Osteoblast (primary cell): ENCODE measurements around the gene LYSMD4. TPM values are rescaled to one million over a fixed set of nuclear protein-coding genes. Genes with fewer than 3 reads are reported as not detected.

Source experiments
- DNase-seq: peaks from one replicate; pipeline ENCODE4 v3.0.0; 2011; ENCODE audit warnings: low spot score, mixed read lengths; ENCODE audit not compliant: insufficient read length; ENCODE audit errors: missing footprints
- H2AFZ ChIP-seq: 2 replicates; pipeline ENCODE4 v1.6.0; 2011; ENCODE audit warnings: mild to moderate bottlenecking, low read length
- H3K27ac ChIP-seq: 2 replicates; pipeline ENCODE4 v1.5.1; 2011; ENCODE audit warnings: mild to moderate bottlenecking, low read depth, low read length, moderate library complexity
- H3K27me3 ChIP-seq: 2 replicates; pipeline ENCODE4 v1.6.0; 2012; ENCODE audit warnings: mild to moderate bottlenecking, control low read depth, inconsistent platforms, low read length, moderate library complexity; ENCODE audit not compliant: insufficient read depth
- H3K36me3 ChIP-seq: 2 replicates; pipeline ENCODE4 v1.5.1; 2011; ENCODE audit warnings: mild to moderate bottlenecking, low read length, control low read depth, moderate library complexity; ENCODE audit not compliant: insufficient read depth
- H3K4me1 ChIP-seq: 2 replicates; pipeline ENCODE4 v1.5.1; 2011; ENCODE audit warnings: mild to moderate bottlenecking, low read length, control low read depth, moderate library complexity; ENCODE audit not compliant: insufficient read depth
- H3K4me2 ChIP-seq: 2 replicates; pipeline ENCODE4 v1.6.0; 2011; ENCODE audit warnings: mild to moderate bottlenecking, low read length; ENCODE audit not compliant: insufficient read depth
- H3K4me3 ChIP-seq: fragments of 200-600 bp; sonication (generic); 3 replicates; pipeline ENCODE4 v1.5.1; 2012; ENCODE audit warnings: mild to moderate bottlenecking, low read length, inconsistent platforms; ENCODE audit not compliant: insufficient read depth
- H3K79me2 ChIP-seq: 2 replicates; pipeline ENCODE4 v1.6.0; 2012; ENCODE audit warnings: mild to moderate bottlenecking, low read length, control low read depth, inconsistent platforms; ENCODE audit not compliant: insufficient read depth
- H3K9me3 ChIP-seq: 2 replicates; pipeline ENCODE4 v1.5.1; 2011; ENCODE audit warnings: low read depth, low read length, control low read depth
- H4K20me1 ChIP-seq: 2 replicates; pipeline ENCODE4 v1.6.0; 2012; ENCODE audit warnings: mild to moderate bottlenecking, low read length, control low read depth; ENCODE audit not compliant: insufficient read depth
- total RNA-seq: library from RNA; depleted of rRNA; stranded (reverse); fragments of >200 nt; gene quantifications from 2 replicates; pipeline ENCODE4 v1.2.3, GENCODE V29; 2012
- TF ChIP-seq, protein P1 (sequence below): IDR thresholded peaks from 2 replicates; pipeline ENCODE4 v1.5.1; 2011; ENCODE audit warnings: mild to moderate bottlenecking, low read depth, low read length, moderate library complexity; ENCODE audit errors: extremely low read depth

Gene LYSMD4
- total RNA-seq, 1 donor, result 8.7 TPM

DNA sequence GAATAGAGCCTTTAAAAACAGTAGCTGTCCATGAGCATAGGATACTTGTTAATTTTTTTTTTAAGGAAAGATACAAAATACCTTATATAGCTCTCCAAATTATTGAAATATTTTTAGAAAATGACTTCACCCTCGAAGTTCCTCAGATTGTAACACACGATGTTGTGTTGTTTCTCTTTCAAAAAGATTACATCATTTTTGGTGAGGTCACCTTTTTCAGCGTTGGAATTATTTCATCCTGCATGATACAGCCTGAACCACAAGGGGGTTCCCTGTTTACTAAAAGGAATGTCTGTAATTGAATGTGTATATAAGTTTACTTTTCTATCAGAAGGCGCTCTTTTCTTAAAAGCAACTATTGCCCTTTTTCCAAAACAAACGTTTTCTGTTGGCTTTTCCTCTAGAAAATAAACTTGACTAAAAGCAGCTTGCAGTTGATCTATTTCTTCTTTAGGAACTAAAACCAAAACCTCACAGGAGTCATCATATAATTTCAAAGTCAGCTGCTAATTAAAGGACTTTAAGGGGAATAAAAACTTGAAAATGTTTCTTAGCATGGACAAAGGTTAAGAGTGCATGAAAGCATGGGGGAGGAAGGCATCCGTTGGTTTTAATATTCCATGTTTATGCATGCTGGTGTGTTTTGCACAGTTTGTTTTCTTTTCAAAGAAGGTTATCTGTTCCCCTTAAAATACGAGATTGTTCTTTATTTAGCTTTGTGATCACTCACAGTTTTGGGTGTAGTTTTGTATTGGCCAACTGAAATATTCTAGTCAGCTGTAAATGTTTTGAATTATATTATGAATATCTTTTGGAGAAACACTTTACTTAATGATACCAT is 29.4 kb downstream of the LYSMD4 start:
- Histone ChIP-seq H2AFZ (no peak overlapping the region), H3K4me1 (peaks cover 38% of the 10 kb centered on the region)

DNA sequence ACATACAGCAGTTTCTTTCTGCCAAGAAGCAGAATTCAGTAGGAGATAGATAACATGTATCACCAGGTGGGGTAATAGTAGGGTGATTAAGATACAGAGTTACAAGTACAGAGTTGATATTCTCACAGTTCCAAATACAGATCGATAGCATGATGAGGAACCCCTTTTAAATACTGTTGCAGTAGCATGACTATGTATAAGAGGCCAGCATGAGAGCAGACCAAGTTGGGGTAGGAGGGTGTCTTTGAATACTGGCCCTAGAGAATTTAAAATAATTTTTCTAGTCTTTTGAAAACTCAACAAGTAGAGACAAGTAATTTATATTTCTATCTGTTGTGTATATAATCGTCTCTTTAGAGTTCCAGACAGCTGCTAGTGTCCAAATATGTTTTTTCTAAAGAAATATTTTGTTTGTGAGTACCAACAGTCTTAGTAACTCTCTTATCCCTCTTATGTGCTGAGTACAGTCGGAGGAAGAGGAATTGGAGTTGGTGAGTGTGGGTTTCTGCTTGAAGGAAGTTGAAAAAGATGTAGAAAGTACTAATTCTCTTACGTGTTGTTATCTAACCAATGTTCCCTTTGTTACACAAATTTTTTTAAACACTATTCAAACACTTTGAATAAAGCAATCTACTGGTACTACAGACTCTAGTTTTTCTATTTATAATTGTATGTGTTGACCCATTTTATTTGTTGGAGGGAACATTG is 30.2 kb downstream of the LYSMD4 start:
- Histone ChIP-seq H3K27me3 (no peaks in the 10 kb centered on the region), H4K20me1 (peaks cover 2% of the 10 kb centered on the region), H2AFZ (no peak overlapping the region), H3K27ac (peak overlapping the region; percentile 71), H3K4me2 (peak overlapping the region; percentile 70), H3K4me1 (peaks cover 31% of the 10 kb centered on the region), H3K9me3 (no peaks in the 10 kb centered on the region), H3K4me3 (no peak overlapping the region), H3K79me2 (no peaks in the 10 kb centered on the region), H3K36me3 (no peaks in the 10 kb centered on the region)
- DNase-seq, result no peak
- TF ChIP-seq, protein P1, sequence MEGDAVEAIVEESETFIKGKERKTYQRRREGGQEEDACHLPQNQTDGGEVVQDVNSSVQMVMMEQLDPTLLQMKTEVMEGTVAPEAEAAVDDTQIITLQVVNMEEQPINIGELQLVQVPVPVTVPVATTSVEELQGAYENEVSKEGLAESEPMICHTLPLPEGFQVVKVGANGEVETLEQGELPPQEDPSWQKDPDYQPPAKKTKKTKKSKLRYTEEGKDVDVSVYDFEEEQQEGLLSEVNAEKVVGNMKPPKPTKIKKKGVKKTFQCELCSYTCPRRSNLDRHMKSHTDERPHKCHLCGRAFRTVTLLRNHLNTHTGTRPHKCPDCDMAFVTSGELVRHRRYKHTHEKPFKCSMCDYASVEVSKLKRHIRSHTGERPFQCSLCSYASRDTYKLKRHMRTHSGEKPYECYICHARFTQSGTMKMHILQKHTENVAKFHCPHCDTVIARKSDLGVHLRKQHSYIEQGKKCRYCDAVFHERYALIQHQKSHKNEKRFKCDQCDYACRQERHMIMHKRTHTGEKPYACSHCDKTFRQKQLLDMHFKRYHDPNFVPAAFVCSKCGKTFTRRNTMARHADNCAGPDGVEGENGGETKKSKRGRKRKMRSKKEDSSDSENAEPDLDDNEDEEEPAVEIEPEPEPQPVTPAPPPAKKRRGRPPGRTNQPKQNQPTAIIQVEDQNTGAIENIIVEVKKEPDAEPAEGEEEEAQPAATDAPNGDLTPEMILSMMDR, result no peak

More for the DNA sequence above, 29.4 kb downstream of the LYSMD4 start:
- Histone ChIP-seq H3K4me2 (peak overlapping the region; percentile 70), H4K20me1 (peaks cover 2% of the 10 kb centered on the region), H3K4me3 (peak overlapping the region; percentile 26), H3K36me3 (no peaks in the 10 kb centered on the region), H3K9me3 (no peaks in the 10 kb centered on the region), H3K27me3 (no peaks in the 10 kb centered on the region), H3K27ac (peak overlapping the region; percentile 71), H3K79me2 (no peaks in the 10 kb centered on the region)
- DNase-seq, result no peak
- TF ChIP-seq, protein P1, result peak; percentile 63

DNA sequence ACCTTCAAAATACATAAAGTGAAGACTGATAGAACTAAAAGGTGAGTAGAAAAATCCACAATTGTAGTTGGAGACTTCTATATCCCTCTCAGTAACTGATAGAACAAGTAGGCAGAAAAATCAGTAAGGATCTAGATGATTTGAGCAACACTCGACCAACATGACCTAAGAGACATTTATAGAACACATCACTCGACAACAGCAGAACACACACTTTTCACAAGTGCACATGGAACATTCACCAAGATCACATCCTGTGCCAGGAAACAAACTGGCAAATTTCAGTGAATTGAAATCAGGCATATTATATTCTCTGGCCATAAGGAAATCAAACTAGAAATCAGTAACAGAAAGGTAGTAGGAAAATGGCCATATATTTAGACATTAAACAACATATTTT is 37.1 kb downstream of the LYSMD4 start:
- H3K27me3 ChIP-seq, result no peaks in the 10 kb centered on the region
- H3K36me3 ChIP-seq, result peaks cover 43% of the 10 kb centered on the region
- no peaks in the 10 kb centered on the region for H3K9me3 ChIP-seq
- H3K27ac ChIP-seq, result no peak overlapping the region
- no peaks in the 10 kb centered on the region for H4K20me1 ChIP-seq
- DNase-seq, result no peak
- no peak overlapping the region for H2AFZ ChIP-seq
- no peak overlapping the region for H3K4me2 ChIP-seq
- no peaks in the 10 kb centered on the region for H3K79me2 ChIP-seq
- TF ChIP-seq, protein P1, result no peak
- no peaks in the 10 kb centered on the region for H3K4me1 ChIP-seq
- H3K4me3 ChIP-seq, result no peak overlapping the region

DNA sequence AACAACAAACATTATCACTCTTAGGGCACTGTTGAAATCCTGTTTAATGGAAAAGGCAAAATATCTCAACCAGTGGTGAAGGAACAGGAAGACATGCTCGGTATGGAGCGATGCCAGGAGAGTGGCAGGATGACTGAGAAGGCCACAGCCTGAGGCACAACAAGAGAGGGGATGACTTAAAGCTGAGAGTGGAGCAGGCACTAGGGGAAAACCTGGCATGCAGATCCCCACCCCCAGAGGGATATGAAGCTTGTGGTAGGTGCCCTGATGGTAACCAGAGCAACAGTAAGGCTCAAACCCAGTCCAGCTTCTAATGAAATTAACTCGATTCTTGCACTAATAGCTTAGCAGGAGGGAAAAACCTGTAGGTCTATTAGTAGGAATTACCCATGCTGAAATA is 40.4 kb downstream of the LYSMD4 start:
- Histone ChIP-seq H3K4me2 (no peak overlapping the region), H2AFZ (no peak overlapping the region), H3K36me3 (peaks cover 59% of the 10 kb centered on the region), H3K27me3 (no peaks in the 10 kb centered on the region), H3K4me1 (no peaks in the 10 kb centered on the region), H3K4me3 (no peak overlapping the region), H4K20me1 (no peaks in the 10 kb centered on the region), H3K27ac (no peak overlapping the region), H3K9me3 (no peaks in the 10 kb centered on the region), H3K79me2 (peaks cover 2% of the 10 kb centered on the region)
- TF ChIP-seq, protein P1, result no peak
- no peak for DNase-seq
